HEK293T (cell line): ENCODE measurements around the gene COX6B2.

Experiments used
- CTCF ChIA-PET: fragments of 350-600 bp; formaldehyde crosslinking; extraction: SDS; loops from one replicate; lab custom pipeline; 2021; ENCODE audit warnings: antibody characterized with exemption, inconsistent platforms; lab: Yijun Ruan, JAX
- POLR2A ChIA-PET: fragments of 350-600 bp; formaldehyde crosslinking; extraction: SDS; loops from one replicate; lab custom pipeline; 2020; ENCODE audit warnings: antibody characterized with exemption, inconsistent platforms; lab: Yijun Ruan, JAX
- DNase-seq: peaks from one replicate; pipeline ENCODE4 v3.0.0; 2012; ENCODE audit warnings: mixed read lengths; ENCODE audit errors: extremely low spot score
- ARNT ChIP-seq: fragments of 450-650 bp; IDR thresholded peaks from 2 replicates; pipeline ENCODE4 v1.6.1; 2017; ENCODE audit warnings: mild to moderate bottlenecking
- BHLHE40 ChIP-seq: fragments of 450-650 bp; IDR thresholded peaks from 2 replicates; pipeline ENCODE4 v1.6.1; 2016; ENCODE audit warnings: mild to moderate bottlenecking, moderate library complexity, borderline replicate concordance
- CTBP1 ChIP-seq: fragments of 450-650 bp; IDR thresholded peaks from 2 replicates; pipeline ENCODE4 v1.6.1; 2016; ENCODE audit warnings: borderline replicate concordance
- ELF4 ChIP-seq: fragments of 450-650 bp; IDR thresholded peaks from 2 replicates; pipeline ENCODE4 v1.6.1; 2017; ENCODE audit warnings: antibody characterized with exemption
- FOXA1 ChIP-seq: fragments of 450-650 bp; IDR thresholded peaks from 2 replicates; pipeline ENCODE4 v1.6.1; 2016; ENCODE audit warnings: mild to moderate bottlenecking
- FOXK2 ChIP-seq: fragments of 450-650 bp; IDR thresholded peaks from 2 replicates; pipeline ENCODE4 v1.6.1; 2016; ENCODE audit warnings: mild to moderate bottlenecking
- FOXM1 ChIP-seq: fragments of 450-650 bp; IDR thresholded peaks from 2 replicates; pipeline ENCODE4 v1.6.1; 2017; ENCODE audit warnings: mild to moderate bottlenecking, borderline replicate concordance
- HDGF ChIP-seq: fragments of 450-650 bp; IDR thresholded peaks from 2 replicates; pipeline ENCODE4 v1.6.1; 2017; ENCODE audit warnings: antibody characterized with exemption, borderline replicate concordance
- L3MBTL2 ChIP-seq: fragments of 450-650 bp; conservative IDR thresholded peaks from 2 replicates; pipeline ENCODE4 v1.6.1; 2016; ENCODE audit warnings: mild to moderate bottlenecking
- LEF1 ChIP-seq: fragments of 450-650 bp; IDR thresholded peaks from 2 replicates; pipeline ENCODE4 v1.6.1; 2017; ENCODE audit warnings: mild to moderate bottlenecking, borderline replicate concordance
- NFRKB ChIP-seq: fragments of 450-650 bp; IDR thresholded peaks from 2 replicates; pipeline ENCODE4 v1.6.1; 2016; ENCODE audit warnings: mild to moderate bottlenecking, moderate library complexity
- PKNOX1 ChIP-seq: fragments of 450-650 bp; IDR thresholded peaks from 2 replicates; pipeline ENCODE4 v1.6.1; 2016
- SP1 ChIP-seq: fragments of 450-650 bp; IDR thresholded peaks from 2 replicates; pipeline ENCODE4 v1.6.1; 2017
- SUZ12 ChIP-seq: fragments of 450-650 bp; IDR thresholded peaks from 2 replicates; pipeline ENCODE4 v1.6.1; 2016; ENCODE audit warnings: mild to moderate bottlenecking
- TARDBP ChIP-seq: fragments of 450-650 bp; IDR thresholded peaks from 2 replicates; pipeline ENCODE4 v1.6.1; 2016
- ZNF384 ChIP-seq: fragments of 450-650 bp; IDR thresholded peaks from 2 replicates; pipeline ENCODE4 v1.6.1; 2016

COX6B2 gene

GRCh38 chr19:55387736-55388497, 33.4 kb upstream of the COX6B2 start:
- CTCF ChIA-PET, result no interaction called here
- no peak for TF ChIP-seq FOXA1
- no peak for TF ChIP-seq FOXM1
- TF ChIP-seq ZNF384, result no peak
- TF ChIP-seq SP1, result no peak
- POLR2A ChIA-PET, result interaction anchor here (0.9 to 9.0 kb wide), 4 partner anchors 12 to 49 kb away, joined by 3 to 72 read pairs (median 8); partner anchors contain the start of genes KMT5C and UBE2S
- no peak for DNase-seq

- TF ChIP-seq PKNOX1, result no peak
- no peak for TF ChIP-seq FOXA1
- no peak for TF ChIP-seq SUZ12
- no peak for TF ChIP-seq BHLHE40
- TF ChIP-seq SP1, result no peak
- no peak for TF ChIP-seq ARNT
- TF ChIP-seq LEF1, result no peak
- no peak for TF ChIP-seq FOXM1
- no peak for TF ChIP-seq L3MBTL2
- TF ChIP-seq HDGF, result no peak
- no peak for TF ChIP-seq ZNF384
- TF ChIP-seq ELF4, result no peak
- no peak for TF ChIP-seq NFRKB
- TF ChIP-seq CTBP1, result no peak
- TF ChIP-seq FOXK2, result no peak
- no peak for TF ChIP-seq TARDBP
- ChIA-PET POLR2A (interaction anchor here (0.9 to 1.1 kb wide), 2 partner anchors 9 to 13 kb away, joined by 3 to 4 read pairs; no protein-coding TSS in a partner anchor), CTCF (no interaction called here)
These were observed 32.0 kb upstream of the COX6B2 start for GRCh38 chr19:55386493-55386971.

GRCh38 chr19:55385724-55386492, 31.4 kb upstream of the COX6B2 start, which contains the start of gene RPL28:
TSS of gene RPL28 (plus strand) at chr19:55385932. CDS start at chr19:55386358, 426 bp downstream.
- POLR2A ChIA-PET, result interaction anchor here (0.9 to 1.5 kb wide), 3 partner anchors 8 to 13 kb away, joined by 3 to 6 read pairs (median 4); no protein-coding TSS in a partner anchor
- TF ChIP-seq ELF4 (peak; percentile 82), FOXM1 (no peak), FOXK2 (no peak), NFRKB (no peak), HDGF (no peak), ARNT (no peak), SUZ12 (no peak)
- CTCF ChIA-PET, result no interaction called here

More at GRCh38 chr19:55386493-55386971, 32.0 kb upstream of the COX6B2 start:
- no peak for DNase-seq

GRCh38 chr19:55384920-55385723, 30.6 kb upstream of the COX6B2 start:
- TF ChIP-seq FOXK2, result no peak
- no peak for TF ChIP-seq FOXA1
- TF ChIP-seq L3MBTL2, result peak; percentile 54
- TF ChIP-seq PKNOX1, result peak; percentile 45
- TF ChIP-seq CTBP1, result no peak
- ChIA-PET POLR2A (interaction anchor here (0.5 to 2.7 kb wide), 4 partner anchors 10 to 52 kb away, joined by 3 to 13 read pairs (median 4); partner anchors contain the start of gene KMT5C), CTCF (no interaction called here)
- peak; percentile 95 for DNase-seq

More at GRCh38 chr19:55385724-55386492, 31.4 kb upstream of the COX6B2 start, which contains the start of gene RPL28:
- peak; percentile 96 for DNase-seq

- TF ChIP-seq FOXM1 (no peak), ARNT (no peak), LEF1 (no peak), ZNF384 (no peak), FOXA1 (no peak), NFRKB (no peak), HDGF (no peak), PKNOX1 (no peak)
- no peak for DNase-seq
- ChIA-PET POLR2A (interaction anchor here (0.5 to 2.7 kb wide), 6 partner anchors 9 to 338 kb away, joined by 3 to 13 read pairs (median 4); partner anchors contain the start of gene KMT5C), CTCF (no interaction called here)
These were observed 29.8 kb upstream of the COX6B2 start, which contains the start of gene TMEM238 for GRCh38 chr19:55384131-55384919. TSS of gene TMEM238 (minus strand) at chr19:55384292. CDS start at chr19:55384259, 33 bp downstream.
